GM06990 (cell line): ENCODE results near the gene FAM184B.

Source experiments
- DNase-seq: peaks from one replicate; pipeline ENCODE4 v3.0.0-alpha.2; 2011; ENCODE audit not compliant: insufficient read length; ENCODE audit errors: extremely low read depth
- H3K27me3 ChIP-seq: replicated peaks from 2 replicates; pipeline ENCODE4 v1.6.0; 2011; ENCODE audit warnings: low read length; ENCODE audit not compliant: control insufficient read depth, insufficient read depth
- H3K36me3 ChIP-seq: 2 replicates; pipeline ENCODE4 v1.5.1; 2011; ENCODE audit warnings: low read length; ENCODE audit not compliant: control insufficient read depth, insufficient read depth
- H3K4me3 ChIP-seq: replicated peaks from 2 replicates; pipeline ENCODE4 v1.5.1; 2011; ENCODE audit warnings: low read depth, mild to moderate bottlenecking, control low read depth, low read length
- TF ChIP-seq, protein P1 (sequence below): IDR thresholded peaks from 2 replicates; pipeline ENCODE4 v1.5.1; 2011; ENCODE audit warnings: low read length, control low read depth, mild to moderate bottlenecking, inconsistent platforms; ENCODE audit not compliant: insufficient read depth, poor library complexity, severe bottlenecking

FAM184B gene

DNA sequence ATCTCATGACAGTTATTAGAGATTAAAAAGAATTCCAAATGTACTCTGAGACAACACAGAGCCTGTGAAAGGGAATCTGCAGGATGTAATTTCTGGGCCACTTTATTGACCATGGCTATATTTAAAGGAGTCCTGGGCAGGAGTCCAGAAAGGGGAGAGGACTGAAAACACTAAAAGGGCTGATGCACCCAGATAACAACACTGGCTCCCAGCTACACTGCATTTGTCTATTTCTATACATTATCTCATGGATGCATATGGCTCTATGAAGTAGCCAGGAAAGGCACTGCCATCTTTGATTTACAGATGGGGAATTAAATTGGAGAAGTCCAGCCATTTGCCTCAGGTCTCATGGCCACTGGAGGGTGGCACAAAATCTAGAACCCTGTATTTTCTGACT, 111.0 kb downstream of the FAM184B start:
- TF ChIP-seq, protein P1, sequence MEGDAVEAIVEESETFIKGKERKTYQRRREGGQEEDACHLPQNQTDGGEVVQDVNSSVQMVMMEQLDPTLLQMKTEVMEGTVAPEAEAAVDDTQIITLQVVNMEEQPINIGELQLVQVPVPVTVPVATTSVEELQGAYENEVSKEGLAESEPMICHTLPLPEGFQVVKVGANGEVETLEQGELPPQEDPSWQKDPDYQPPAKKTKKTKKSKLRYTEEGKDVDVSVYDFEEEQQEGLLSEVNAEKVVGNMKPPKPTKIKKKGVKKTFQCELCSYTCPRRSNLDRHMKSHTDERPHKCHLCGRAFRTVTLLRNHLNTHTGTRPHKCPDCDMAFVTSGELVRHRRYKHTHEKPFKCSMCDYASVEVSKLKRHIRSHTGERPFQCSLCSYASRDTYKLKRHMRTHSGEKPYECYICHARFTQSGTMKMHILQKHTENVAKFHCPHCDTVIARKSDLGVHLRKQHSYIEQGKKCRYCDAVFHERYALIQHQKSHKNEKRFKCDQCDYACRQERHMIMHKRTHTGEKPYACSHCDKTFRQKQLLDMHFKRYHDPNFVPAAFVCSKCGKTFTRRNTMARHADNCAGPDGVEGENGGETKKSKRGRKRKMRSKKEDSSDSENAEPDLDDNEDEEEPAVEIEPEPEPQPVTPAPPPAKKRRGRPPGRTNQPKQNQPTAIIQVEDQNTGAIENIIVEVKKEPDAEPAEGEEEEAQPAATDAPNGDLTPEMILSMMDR, result no peak
- H3K27me3 ChIP-seq, result no peaks in the 10 kb centered on the region
- no peaks in the 10 kb centered on the region for H3K36me3 ChIP-seq
- no peak for DNase-seq
- no peak overlapping the region for H3K4me3 ChIP-seq

GRCh38 chr4:17667653-17668201, 113.7 kb downstream of the FAM184B start:
- DNase-seq, result no peak
- H3K4me3 ChIP-seq, result no peak overlapping the region
- H3K27me3 ChIP-seq, result no peaks in the 10 kb centered on the region
- TF ChIP-seq, protein P1, result no peak
- H3K36me3 ChIP-seq, result no peaks in the 10 kb centered on the region

DNA sequence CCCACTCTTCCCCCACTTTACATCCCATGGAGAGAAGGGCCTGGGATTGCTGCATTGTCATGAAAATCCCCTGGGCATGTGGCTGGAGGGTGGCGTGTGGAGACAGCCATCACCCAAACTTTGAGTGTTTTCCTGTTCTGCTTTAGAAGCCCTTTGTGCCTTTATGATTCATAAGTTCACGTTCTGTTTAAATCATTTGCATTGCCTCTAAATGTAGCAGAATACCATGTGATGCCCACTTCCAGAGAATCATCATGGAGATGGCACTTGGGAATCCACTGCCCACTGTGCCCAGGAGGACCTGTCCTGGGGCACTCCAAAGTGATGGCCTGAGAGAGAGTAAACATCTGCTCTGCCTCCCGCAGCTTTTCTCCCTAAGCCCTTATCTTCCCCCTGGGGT, 114.2 kb downstream of the FAM184B start:
- H3K27me3 ChIP-seq, result no peaks in the 10 kb centered on the region
- no peaks in the 10 kb centered on the region for H3K36me3 ChIP-seq
- TF ChIP-seq, protein P1, result no peak
- H3K4me3 ChIP-seq, result no peak overlapping the region
- no peak for DNase-seq

GRCh38 chr4:17665852-17666251, 115.6 kb downstream of the FAM184B start:
- DNase-seq, result no peak

DNA sequence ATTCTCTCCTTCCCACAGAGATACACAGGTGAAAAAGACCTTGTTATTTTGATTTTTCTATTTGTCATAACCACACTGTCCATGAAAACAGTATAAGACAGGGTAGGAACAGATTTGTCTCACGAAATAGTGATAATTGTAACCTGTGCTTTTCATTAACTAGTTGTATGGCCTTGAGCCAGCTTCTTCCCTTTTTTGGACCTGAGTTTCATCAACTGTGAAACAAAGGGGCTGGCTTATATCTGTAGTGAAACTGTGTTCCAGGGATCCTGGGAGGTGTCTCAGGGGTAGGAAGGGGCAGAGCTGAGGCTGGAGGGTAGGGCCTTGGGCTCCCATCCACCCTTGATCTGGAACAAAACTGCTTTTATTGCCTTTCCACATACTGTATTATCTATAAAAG, 116.1 kb downstream of the FAM184B start:
- no peaks in the 10 kb centered on the region for H3K36me3 ChIP-seq
- no peak for DNase-seq
- no peak overlapping the region for H3K4me3 ChIP-seq
- no peaks in the 10 kb centered on the region for H3K27me3 ChIP-seq
- TF ChIP-seq, protein P1, result no peak

More at GRCh38 chr4:17665852-17666251, 115.6 kb downstream of the FAM184B start:
- Histone ChIP-seq H3K4me3 (no peak overlapping the region), H3K36me3 (no peaks in the 10 kb centered on the region), H3K27me3 (no peaks in the 10 kb centered on the region)
- TF ChIP-seq, protein P1, result no peak

- no peaks in the 10 kb centered on the region for H3K36me3 ChIP-seq
- no peaks in the 10 kb centered on the region for H3K27me3 ChIP-seq
- TF ChIP-seq, protein P1, result no peak
- no peak overlapping the region for H3K4me3 ChIP-seq
- peak; percentile 44 for DNase-seq
These were observed 116.7 kb downstream of the FAM184B start for GRCh38 chr4:17664755-17665154.
